TTC549 (cell line): Measurements from ENCODE around the gene MUC5B.
"Not testable (repeated sequence)": the region's sequence is repeated elsewhere in the genome, so short reads cannot be mapped to it uniquely, and the experiment has no call there.

Experiments
- FAIRE-seq: peaks from 2 replicates; lab custom pipeline; 2012; peaks lifted over from hg19 to GRCh38; lab: Jason Lieb, UNC

The MUC5B gene

DNA sequence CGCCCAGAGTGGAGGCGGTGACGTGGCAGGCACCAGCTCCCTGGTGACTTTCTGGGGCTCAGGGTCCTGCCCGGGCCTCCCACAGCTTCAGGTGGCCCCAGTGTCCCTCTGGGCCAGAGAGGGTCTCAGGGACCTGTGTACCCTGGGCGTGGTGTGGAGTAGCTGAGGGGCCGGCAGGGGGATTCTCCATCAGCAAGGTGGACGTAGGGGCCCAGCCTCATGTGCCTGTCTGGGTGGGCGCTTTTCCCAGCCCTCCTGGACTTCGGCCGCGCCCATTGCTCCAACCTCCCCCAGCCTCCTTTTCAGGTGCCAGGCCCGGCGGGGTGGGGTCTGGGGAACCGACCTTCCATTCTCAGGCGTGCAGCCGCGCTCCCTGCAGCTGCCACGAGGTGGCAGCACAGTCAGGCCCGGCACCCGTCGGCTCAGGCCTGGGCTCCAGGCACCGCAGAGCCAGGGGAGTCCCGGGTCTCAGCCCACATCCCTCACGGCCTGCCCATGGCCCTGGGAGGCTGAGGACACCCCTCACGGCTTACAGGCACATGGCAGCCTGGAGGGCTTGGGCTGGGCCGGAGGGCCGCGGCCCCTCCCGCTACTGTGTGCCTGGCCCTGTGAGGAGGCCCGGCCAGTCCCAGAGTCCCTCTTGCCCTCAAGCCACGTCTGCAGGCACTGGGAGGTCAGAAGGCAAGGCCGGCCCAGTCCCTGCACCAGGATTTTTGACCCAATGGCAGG is 19.9 kb upstream of the MUC5B start:
- no peak for FAIRE-seq

DNA sequence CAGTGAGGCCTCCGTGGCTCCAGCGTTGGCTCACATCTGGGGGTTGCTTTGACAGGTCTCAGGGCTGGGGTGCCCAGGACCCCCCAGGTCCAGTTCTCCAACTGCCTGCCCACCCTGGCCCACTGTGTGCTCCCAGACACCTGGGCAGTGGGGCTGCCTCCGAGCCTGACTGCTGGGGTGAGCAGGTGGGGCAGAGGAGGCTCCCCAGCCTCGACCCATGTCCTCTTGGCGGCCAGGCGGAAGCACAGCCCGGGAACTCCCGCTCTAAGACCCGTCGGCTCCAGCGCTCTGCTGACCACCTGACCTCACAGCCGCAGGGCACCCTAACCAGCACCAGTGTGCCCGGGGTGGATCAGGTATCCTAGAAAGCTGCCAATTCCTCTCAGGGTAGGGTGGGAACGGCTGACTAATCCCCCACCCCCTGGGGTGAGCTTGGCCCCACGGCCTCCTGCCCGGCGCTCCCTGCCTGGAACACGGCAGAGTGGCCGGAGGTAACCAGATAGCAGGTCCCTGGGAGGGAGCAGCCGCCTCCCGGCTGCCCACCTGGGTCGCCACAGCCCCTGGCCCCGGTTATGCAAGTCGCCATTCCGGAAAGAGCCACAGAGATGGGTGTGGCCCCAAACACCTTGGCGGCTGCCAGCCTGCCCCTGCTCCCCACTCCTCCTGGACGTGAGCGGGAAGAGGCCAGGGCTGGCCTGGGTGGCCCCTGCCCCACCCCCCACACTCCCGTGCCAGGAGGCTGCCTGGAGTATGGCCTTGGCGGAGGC is 19.2 kb upstream of the MUC5B start:
- no peak for FAIRE-seq

DNA sequence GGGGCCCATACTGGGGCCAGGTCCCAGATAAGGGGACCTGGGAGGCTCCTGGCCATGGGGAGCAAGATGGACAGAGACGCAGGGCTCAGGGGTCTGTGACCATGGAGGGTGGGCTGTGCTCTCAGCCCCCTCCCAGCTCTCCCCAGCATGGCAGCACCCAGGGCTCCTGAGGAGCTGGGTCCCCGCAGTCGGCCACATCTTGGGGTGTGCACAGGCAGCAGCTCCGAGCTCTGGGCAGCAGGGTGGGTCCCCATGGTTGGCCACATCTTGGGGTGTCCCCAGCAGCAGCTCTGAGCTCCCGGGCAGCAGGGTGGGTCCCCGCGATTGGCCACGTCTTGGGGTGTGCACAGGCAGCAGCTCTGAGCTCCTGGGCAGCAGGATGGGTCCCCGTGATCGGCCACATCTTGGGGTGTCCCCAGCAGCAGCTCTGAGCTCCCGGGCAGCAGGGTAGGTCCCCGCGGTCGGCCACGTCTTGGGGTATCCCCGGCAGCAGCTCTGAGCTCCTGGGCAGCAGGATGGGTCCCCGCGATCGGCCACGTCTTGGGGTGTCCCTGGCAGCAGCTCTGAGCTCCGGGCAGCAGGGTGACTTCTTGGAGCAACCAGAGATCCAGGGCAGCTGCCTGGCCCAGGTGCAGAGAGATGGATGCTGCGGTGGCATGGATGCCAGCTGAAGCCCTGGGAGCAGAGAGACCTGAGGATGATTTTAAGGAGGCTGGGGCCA is 18.3 kb upstream of the MUC5B start:
- FAIRE-seq, result no peak

DNA sequence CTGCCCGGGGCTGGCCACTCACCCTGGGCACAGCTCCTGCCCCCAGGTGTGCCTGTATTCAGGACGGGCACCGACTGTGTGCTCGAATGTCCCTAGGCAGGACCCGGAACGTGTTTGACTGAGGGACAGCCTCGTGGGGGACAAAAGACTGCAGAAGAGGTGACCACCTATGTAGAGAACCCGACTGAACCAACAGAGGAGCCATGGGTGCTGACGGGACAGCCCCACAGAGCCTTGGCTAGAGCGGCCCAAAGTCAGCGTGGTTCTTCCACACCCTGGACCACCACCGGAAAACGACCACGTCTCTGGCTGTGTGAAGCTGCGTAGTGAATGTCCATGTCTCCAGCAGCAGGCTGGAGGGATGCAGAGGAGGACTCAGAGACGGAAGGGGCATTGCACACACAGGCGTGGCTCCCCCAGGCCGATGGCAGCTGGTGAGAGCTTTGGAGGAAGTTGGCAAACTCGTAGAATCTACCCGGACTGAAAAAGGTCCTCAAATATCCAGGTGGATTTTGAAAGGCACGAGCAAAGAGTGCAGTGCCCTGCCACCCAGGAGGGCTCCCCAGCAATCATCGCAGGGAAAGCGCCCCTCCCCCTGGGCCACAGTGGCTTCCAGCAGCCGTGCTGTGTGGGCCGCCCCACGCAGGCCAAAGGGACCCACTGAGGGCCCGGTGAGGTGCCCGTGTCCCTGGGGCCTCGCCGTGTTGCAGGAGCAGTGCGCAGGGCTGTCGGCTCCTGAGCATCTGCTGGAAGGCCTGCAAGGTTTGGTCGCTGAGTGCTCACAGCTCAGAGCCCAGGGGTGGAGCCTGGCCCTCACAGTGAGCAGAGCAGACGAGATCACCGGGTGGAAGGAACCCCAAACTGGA is 17.5 kb upstream of the MUC5B start:
- FAIRE-seq, result no peak

DNA sequence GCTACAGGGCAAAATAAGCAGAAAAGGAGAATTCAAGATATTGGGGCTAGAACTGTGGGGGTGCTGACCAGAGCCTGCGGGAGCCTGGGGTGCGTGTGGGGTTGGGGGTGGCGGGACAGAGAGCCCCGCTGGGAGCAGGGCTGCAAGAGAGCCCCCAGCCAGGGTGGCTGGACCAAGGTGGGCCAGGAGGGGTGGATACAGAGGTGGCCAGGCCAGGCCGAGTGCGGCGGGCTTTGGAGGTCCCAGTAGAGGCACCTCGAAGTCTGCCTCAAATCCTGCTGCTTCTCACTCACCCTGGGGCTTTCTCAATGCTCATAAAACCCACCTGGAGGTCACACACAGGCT is 16.9 kb upstream of the MUC5B start:
- no peak for FAIRE-seq

DNA sequence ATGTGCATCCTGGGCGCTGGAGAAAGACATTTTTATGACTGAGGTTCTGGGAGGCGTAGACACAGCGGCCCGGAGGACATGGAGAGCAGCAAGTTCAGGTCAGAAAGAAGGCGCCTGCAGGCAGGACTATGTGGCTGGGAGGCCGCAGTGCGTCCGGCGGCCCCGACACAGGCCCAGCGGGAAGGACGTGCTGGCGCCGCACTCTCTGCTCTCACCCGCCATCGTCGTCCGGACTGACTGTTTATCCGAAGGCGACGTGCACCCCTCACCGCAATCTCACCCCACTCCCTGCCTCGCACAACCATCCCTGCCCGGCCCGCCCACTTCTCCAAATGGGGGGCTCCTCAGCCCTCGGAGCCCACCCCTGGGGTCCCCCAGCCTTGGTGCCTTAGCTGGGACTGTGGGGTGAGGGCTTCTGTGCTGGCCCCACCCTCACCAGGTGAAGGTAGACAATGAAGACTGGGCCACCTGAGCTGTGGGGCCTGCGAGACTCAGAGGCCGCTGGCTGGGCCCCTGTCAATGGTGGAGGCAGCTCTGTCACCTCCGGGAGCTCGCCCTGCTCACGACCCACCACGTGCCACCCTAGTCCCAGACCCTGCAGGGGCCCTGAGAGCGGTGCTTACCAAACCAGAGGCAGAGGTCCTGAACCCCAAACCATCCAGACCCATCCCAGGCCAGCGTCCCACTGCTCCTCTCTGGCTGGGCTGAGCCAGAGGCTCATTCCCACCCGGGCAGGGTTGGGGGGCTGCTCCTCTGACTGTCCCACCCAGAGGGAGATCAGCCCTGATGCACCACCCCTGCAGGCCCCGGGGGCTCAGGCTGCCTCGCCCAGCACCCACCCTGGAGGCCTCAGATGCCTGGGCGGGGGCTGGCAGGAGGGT is 16.2 kb upstream of the MUC5B start:
- no peak for FAIRE-seq

DNA sequence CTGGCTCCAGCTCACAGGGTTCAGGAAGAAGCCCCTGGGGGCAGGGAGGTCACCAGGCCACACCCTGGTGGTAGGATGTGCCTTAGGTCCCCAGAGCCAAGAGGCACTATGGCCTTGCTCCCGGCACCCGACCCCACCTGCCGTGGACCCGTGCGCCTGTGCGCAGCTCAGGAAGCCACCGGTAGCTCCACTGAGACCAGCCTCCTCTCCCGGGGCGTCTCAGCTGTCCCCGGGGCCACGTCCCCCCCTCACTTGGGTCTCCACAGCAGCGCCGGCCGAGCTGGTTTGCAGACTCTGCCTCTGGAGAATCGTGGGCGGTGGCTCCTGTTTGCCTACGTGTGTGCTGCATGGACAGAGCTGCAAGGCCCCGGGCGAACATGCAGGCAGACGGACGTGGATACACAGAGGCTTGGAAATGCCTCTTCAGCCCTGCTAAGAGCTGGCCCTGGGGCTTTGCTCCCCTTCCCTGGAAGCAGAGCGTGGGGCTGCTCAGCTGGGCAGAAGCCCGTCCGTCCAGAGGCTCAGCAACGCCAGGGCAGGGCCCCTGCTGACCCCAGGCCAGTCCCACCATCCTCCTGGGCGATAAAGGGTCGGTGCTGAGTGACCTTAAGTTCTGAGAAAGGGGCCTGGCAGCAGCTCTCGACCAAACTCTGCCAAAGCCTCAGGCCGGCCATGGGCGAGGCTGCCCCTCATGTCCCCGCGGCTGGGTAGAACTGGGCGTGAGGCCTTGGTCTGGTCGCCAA is 15.3 kb upstream of the MUC5B start:
- no peak for FAIRE-seq

DNA sequence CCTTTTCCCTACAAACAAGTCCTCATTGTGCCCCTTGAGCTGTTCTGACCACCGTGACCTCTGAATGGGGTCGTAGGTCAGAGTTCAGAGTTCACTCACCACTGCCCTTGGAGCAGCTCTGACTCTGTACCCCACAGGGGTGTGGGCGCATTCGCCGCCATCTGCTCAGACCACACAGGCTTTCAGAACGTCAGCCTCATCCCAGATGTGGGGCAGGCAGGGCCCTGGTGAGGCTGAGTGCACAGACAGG is 14.8 kb upstream of the MUC5B start:
- FAIRE-seq, result no peak

DNA sequence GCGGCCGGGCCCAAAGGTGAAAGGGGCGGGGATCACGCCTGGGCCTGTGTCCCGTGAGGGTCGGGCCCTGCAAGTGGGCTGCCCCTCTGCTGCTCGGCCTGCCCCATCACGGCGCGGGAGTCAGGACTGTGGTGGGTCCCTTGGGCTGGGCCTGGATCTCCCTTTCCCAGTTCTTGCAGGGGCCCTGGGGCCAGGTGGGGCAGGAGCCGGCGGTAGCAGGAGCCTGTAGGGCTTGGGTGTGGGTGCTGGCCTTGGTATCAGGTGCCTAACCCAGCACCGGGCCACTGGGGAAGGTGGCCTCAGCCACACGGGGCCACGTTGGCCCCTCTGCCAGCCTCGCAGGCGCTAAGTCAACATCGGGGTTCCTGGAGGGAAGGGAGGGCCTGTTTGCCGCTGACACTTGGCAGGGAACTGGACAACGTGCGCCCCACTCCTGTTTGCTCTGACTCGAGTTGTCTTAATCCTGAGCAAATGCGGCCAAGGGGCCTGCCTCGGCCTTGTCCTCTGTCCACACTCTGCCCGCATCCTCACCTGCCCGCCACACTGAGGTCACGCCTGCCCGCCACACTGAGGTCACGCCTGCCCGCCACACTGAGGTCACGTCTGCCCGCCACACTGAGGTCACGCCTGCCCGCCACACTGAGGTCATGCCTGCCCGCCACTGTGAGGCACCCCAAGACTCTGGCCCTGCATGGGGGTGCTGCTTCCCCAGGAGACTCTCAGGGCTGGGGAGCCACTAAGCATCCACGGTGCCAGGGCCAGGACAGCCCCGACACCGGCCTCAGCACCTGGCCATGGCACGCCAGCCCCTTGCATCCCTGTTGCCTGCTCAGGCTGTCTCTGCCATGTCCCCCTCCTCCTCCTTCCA is 14.2 kb upstream of the MUC5B start:
- no peak for FAIRE-seq

DNA sequence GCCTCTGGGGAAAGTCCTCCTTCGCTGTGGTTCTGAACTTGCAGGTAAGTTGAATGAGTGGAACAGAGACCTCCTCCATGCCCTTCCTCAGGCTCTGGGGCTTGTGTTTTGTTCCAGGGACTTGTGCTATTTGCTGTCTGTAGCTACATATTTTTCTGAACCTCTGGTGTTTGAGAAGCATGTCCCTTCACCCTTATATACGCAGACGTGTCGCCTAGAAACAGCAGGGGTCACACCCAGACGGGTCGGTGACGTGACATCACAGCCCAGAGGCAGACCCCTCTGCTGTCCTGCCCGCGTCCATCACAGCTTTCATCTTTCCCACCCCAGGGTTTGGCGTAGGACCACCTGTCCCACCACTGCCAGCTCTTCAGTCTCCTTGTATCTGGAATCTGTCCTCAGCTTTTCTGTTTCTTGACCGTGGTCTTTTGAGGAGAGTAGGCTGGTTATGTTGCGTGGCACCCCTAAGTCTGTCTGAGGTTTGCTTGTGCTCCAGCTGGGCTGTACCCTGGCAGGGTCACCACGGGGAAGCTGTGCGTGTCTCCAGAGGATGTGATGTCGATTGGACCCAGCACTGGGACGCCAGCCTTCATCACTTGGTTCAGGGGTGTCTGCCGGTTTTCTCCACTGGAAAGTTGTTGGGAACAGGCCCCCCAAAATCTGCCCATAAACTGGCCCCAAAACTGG is 13.4 kb upstream of the MUC5B start:
- no peak for FAIRE-seq

DNA sequence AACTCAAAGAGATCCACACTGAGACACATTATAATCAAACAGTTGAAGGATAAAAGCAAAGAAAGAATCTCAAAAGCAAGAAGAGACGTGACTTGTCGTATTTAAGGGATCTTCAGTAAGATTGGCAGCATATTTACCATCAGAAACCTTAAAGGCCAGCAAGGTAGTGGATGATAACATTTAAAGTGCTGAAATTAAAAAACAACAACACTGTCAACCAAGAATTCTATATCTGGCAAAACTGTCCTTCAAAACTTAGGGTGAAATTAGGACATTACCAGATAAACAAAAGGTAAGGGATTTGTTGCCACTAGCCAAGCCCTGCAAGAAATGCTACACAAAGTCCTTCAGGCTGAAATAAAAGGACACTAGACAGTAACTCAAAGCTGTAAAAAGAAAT is 11.0 kb upstream of the MUC5B start:
- FAIRE-seq, result no peak

DNA sequence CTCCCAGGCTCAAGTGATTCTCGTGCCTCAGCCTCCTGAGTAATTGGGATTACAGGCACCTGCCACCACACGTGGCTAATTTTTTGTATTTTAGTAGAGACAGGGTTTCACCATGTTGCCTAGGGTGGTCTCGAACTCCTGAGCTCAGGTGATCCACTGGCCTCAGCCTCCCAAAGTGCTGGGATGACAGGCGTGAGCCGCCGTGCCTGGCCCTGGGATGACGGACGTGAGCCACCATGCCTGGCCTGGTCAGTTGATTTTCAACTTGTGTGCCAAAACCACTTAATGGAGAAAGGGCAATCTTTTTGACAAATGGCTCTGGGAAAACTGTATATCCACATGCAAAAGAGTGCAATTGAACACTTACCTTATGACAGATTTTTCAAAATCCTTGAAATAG is 7.0 kb upstream of the MUC5B start:
- not testable (repeated sequence) for FAIRE-seq

DNA sequence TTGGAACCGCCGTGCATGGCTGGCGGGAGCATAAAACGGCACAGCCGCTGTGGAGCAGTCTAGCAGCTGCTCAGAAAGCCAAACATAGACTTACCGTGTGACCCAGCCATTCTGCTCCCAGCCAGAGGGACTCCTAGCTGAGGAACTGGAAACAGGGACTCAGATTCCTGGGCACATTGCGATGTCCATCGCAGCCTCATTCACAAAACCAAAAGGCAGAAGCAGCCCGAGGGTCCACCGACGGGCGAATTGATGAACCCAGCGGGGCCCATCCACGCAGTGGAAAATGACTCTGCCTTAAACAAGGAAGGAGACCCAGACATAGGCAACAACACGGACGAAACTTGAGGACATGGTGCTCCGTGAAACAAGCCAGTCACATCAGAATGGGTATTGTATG is 5.7 kb upstream of the MUC5B start:
- FAIRE-seq, result no peak

DNA sequence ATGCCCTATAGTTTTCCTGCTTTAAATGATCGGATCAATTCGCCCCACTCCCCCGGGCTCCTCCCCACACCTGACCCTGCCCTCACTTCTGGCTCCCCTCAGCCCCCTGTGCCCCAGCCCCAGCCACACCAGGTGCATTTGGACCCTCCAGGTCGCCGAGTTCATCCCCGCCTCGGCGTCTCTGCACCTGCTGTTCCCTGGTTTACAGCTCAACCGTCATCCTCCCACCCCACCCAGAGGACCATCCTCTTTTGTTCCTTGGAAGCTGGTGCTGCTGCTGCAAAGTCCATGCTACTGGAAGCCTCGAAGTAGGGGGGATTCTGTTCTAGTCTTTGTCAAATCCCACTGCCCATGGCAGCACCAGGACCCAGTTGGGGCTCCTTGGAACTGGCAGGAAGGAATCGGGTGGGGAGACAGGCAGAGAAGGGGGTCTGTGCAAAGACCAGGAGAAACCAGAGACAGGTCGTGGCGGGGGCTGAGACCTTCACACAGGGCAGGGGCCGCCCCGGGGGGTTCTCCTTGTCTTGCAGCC is 4.5 kb upstream of the MUC5B start:
- FAIRE-seq, result no peak

DNA sequence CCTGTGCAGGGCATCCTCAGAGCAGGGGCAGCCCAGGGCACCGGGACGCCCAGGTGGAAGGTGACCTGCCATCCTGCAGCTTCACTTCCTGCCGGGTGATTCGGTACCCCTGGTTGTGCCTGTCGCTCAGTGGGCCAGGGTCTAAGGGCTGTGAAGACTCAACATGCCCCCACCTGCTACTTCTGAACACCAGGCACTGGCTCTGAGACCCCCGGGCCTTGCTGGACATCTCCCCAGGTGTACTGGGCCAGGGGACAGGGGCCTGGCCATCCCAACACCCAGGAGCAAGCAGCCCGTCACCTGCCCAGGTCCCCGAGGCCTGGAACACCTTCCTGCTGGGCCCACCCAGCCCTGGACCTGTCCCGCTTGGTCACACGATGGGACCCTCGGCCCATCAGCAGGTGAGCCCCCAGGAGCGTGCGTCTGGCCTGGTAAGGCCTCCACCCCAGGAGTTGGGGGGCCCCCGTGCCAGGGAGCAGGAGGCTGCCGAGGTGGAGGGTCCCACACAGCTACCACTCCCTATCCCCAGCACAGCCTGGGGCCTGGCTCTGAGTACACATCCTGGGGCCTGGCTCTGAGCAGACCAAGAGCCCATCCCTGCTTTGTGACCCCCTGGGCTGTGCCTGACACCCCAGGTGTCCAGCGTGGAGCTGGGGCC is 3.9 kb upstream of the MUC5B start:
- FAIRE-seq, result no peak

DNA sequence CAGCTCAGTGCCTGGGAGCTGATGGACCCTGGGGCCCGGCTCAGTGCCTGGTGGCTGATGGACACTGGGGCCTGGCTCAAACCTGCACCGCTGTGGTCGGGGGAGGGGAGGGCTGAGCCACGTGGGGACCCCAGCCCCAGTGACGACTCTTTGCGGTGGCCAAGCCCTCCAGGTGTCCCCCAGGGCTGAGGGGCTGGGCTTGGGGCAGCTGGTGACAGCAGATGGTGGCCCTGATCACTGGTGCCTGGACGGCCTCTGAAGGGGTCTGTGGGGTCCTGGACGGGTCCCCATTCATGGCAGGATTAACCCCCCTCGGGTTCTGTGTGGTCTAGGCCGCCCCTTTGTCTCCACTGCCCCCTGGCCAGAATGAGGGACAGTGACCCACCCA is 3.4 kb upstream of the MUC5B start:
- FAIRE-seq, result no peak

DNA sequence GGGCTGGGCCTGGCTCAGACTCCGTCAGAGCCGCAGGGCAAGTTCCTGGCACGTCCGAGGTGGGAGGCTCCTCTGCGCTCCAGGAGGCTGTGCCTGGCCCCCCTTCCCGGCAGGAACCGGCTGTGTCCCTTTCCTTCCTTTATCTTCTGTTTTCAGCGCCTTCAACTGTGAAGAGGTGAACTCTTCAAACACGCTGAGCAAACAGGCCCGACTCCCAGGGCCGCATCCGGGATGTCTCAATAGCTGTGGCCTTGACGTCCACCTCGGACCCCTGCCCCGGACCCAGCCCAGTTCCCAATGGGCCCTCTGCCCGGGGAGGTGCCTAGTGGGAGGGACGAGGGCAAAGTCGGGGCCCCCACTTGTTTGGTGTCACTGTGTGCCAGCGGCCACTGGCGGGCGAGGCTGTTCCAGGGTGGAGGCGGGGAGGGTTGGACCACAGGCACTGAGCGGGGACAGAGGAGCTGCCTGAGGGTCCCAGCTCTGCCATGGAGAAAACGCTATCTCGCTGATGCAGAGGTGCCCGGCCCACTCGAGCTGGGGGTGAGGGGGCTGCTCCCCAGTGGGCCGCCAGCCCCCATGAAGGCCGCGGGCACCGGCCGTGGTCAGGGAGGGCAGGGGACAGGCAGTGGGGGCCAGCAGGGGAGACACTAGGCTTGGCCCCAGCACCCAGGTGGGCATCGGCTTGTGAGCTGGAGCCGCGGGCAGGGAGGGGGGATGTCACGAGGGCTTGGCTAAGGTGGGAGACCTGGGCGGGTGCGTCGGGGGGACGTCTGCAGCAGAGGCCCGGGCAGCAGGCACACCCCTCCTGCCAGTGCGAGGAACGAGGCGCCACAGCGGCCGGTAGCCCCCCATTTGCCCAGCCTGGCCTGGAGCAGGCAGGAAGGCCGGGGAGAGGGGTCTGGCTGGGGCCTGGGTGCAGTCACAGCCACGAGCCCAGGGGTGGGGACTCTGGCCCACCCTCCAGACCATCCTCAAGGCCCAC is 2.7 kb upstream of the MUC5B start:
- no peak for FAIRE-seq
